SU-DHL-6 (cell line): ENCODE results near the gene TOMM7.

Experiments used
- CTCF ChIP-seq: fragments of 200-600 bp; sonication (generic); IDR thresholded peaks from one replicate; pipeline ENCODE4 v1.5.1; 2017; ENCODE audit warnings: antibody characterized with exemption, mild to moderate bottlenecking, low read length, moderate library complexity; ENCODE audit not compliant: insufficient read depth, poor library complexity, severe bottlenecking
- EZH2phosphoT487 ChIP-seq: fragments of 200-600 bp; sonication (generic), shearing (Covaris generic); conservative IDR thresholded peaks from 2 replicates; pipeline ENCODE4 v1.6.1; 2018; ENCODE audit warnings: mild to moderate bottlenecking, antibody characterized with exemption, low read length, moderate library complexity, mixed read lengths

GRCh38 chr7:22833957-22834356 lies 11.3 kb upstream of the TOMM7 start:
- TF ChIP-seq CTCF: no peak
- TF ChIP-seq EZH2phosphoT487: no peak
